OCI-LY1 (cell line): ENCODE measurements around the gene KRTAP3-3.

ENCODE experiments used
- H2AFZ ChIP-seq: fragments of 200-600 bp; sonication (generic), shearing (Covaris generic); 2 replicates; pipeline ENCODE4 v1.6.0; 2014; ENCODE audit warnings: antibody characterized with exemption, mild to moderate bottlenecking, low read length
- H3F3A ChIP-seq: fragments of 200-600 bp; sonication (generic), shearing (Covaris generic); 2 replicates; pipeline ENCODE4 v1.6.0; 2014; ENCODE audit warnings: mild to moderate bottlenecking, antibody characterized with exemption, low read length, moderate library complexity; ENCODE audit not compliant: insufficient read depth
- H3K27ac ChIP-seq: fragments of 200-600 bp; sonication (generic); 2 replicates; pipeline ENCODE4 v1.5.1; 2014; ENCODE audit warnings: low read length, mixed run types, mild to moderate bottlenecking, low read depth; ENCODE audit not compliant: poor library complexity, severe bottlenecking
- H3K27me3 ChIP-seq: fragments of 200-600 bp; sonication (generic); 2 replicates; pipeline ENCODE4 v1.6.0; 2014; ENCODE audit warnings: antibody characterized with exemption, mild to moderate bottlenecking, low read length, moderate library complexity; ENCODE audit not compliant: insufficient read depth
- H3K36me3 ChIP-seq: fragments of 200-600 bp; sonication (generic); 2 replicates; pipeline ENCODE4 v1.6.1; 2014; ENCODE audit warnings: mild to moderate bottlenecking, antibody characterized with exemption, low read length, moderate library complexity, mixed read lengths; ENCODE audit not compliant: insufficient read depth
- H3K4me1 ChIP-seq: fragments of 200-600 bp; sonication (generic); 2 replicates; pipeline ENCODE4 v1.5.1; 2014; ENCODE audit warnings: mild to moderate bottlenecking, low read length, moderate library complexity; ENCODE audit not compliant: insufficient read depth, severe bottlenecking
- H3K4me2 ChIP-seq: fragments of 200-600 bp; sonication (generic), shearing (Covaris generic); 2 replicates; pipeline ENCODE4 v1.6.1; 2014; ENCODE audit warnings: low read length
- H3K4me3 ChIP-seq: fragments of 200-600 bp; sonication (generic); 2 replicates; pipeline ENCODE4 v1.5.1; 2014; ENCODE audit warnings: low read length, low read depth, mild to moderate bottlenecking, mixed read lengths; ENCODE audit not compliant: poor library complexity, severe bottlenecking
- H3K79me2 ChIP-seq: fragments of 200-600 bp; shearing (Covaris generic); 2 replicates; pipeline ENCODE4 v1.6.1; 2016; ENCODE audit warnings: mixed run types, low read length, mixed read lengths; ENCODE audit not compliant: insufficient read depth
- H3K9ac ChIP-seq: fragments of 200-600 bp; sonication (generic), shearing (Covaris generic); 2 replicates; pipeline ENCODE4 v1.6.1; 2014; ENCODE audit warnings: mild to moderate bottlenecking, low read length, mixed read lengths
- H3K9me2 ChIP-seq: fragments of 200-600 bp; sonication (generic), shearing (Covaris generic); 2 replicates; pipeline ENCODE4 v1.6.1; 2014; ENCODE audit warnings: low read depth, mild to moderate bottlenecking, low read length, mixed read lengths
- H3K9me3 ChIP-seq: fragments of 200-600 bp; shearing (Covaris generic); 2 replicates; pipeline ENCODE4 v1.6.1; 2014; ENCODE audit warnings: low read length, mixed read lengths
- H4K20me1 ChIP-seq: fragments of 200-600 bp; sonication (generic), shearing (Covaris generic); 2 replicates; pipeline ENCODE4 v1.6.0; 2016; ENCODE audit warnings: mild to moderate bottlenecking, low read length; ENCODE audit not compliant: insufficient read depth
- EZH2 ChIP-seq: fragments of 200-600 bp; sonication (generic), shearing (Covaris generic); IDR thresholded peaks from 2 replicates; pipeline ENCODE4 v1.8.0; 2017; ENCODE audit warnings: borderline replicate concordance, mixed run types, mild to moderate bottlenecking, antibody characterized with exemption, low read length, moderate library complexity, mixed read lengths
- TF ChIP-seq, protein P1 (sequence below): fragments of 200-600 bp; sonication (generic), shearing (Covaris generic); IDR thresholded peaks from 2 replicates; pipeline ENCODE4 v1.5.1; 2017; ENCODE audit warnings: mild to moderate bottlenecking, antibody characterized with exemption, low read length, moderate library complexity, mixed read lengths

Gene KRTAP3-3

DNA sequence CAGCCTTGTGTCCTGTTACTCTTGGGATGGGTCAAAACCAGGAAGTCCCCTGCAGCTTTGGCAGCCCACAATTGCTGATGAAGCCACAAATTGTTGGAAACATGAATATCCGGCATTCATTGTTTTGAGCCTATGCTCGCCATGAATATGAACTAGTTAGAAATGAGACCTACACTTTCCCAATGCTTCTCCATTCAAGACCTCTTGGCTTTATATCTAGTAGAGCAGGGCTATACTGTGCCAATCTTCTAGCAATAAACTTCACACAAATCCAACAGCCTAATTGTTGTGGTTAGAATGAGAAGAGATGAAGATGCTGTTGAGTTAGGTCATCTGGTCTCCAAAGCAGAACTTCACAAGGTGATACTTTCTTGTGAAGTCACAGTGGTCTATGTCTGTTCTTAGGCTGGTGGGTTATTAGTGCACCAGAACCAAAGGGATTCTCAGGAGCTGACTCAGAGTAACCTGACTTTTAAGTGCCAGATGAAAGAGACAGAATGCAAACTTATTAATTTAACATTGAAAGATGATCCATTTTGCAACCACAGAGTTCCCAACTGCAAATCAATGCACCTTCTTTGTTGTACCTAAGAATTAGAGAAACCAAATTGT is 42.8 kb downstream of the KRTAP3-3 start:
- Histone ChIP-seq H3K27me3 (no peaks in the 10 kb centered on the region; the same call in 1 of the 2 replicates), H3F3A (no peaks in the 10 kb centered on the region), H3K4me1 (no peaks in the 10 kb centered on the region), H2AFZ (no peak overlapping the region), H3K36me3 (no peaks in the 10 kb centered on the region), H3K4me3 (no peak overlapping the region), H3K4me2 (no peak overlapping the region), H3K9me2 (no peaks in the 10 kb centered on the region), H3K9ac (no peak overlapping the region), H4K20me1 (no peaks in the 10 kb centered on the region), H3K79me2 (no peaks in the 10 kb centered on the region), H3K9me3 (no peaks in the 10 kb centered on the region), H3K27ac (no peak overlapping the region)
- TF ChIP-seq, protein P1, sequence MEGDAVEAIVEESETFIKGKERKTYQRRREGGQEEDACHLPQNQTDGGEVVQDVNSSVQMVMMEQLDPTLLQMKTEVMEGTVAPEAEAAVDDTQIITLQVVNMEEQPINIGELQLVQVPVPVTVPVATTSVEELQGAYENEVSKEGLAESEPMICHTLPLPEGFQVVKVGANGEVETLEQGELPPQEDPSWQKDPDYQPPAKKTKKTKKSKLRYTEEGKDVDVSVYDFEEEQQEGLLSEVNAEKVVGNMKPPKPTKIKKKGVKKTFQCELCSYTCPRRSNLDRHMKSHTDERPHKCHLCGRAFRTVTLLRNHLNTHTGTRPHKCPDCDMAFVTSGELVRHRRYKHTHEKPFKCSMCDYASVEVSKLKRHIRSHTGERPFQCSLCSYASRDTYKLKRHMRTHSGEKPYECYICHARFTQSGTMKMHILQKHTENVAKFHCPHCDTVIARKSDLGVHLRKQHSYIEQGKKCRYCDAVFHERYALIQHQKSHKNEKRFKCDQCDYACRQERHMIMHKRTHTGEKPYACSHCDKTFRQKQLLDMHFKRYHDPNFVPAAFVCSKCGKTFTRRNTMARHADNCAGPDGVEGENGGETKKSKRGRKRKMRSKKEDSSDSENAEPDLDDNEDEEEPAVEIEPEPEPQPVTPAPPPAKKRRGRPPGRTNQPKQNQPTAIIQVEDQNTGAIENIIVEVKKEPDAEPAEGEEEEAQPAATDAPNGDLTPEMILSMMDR: no peak
- TF ChIP-seq EZH2: no peak

DNA sequence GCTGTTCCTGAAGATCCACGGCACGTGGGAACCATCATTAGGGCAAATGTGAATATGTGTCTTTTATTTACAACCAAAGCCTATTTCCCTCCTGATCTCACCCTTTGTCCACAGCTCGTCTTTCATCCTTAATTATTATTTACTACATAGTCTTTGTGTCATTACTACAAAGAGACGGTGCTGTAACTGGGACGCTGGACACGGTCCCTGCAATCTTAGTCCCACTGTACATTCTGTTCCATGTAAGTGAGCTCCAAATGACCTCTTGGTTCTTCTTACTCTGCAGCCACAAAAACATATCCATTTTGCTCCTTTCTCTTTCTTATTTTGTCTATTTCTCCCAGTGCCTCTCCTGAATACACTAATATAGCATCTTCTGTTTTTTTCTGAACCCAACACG is 43.8 kb downstream of the KRTAP3-3 start:
- Histone ChIP-seq H3K4me3 (no peak overlapping the region), H3K4me2 (no peak overlapping the region), H2AFZ (no peak overlapping the region), H3K79me2 (no peaks in the 10 kb centered on the region), H3K9me3 (no peaks in the 10 kb centered on the region), H3K27ac (no peak overlapping the region), H3K9ac (no peak overlapping the region), H3K36me3 (no peaks in the 10 kb centered on the region), H3F3A (no peaks in the 10 kb centered on the region), H3K4me1 (no peaks in the 10 kb centered on the region), H3K9me2 (no peaks in the 10 kb centered on the region), H4K20me1 (no peaks in the 10 kb centered on the region), H3K27me3 (no peaks in the 10 kb centered on the region; the same call in 1 of the 2 replicates)
- TF ChIP-seq, protein P1: no peak
- TF ChIP-seq EZH2: no peak

DNA sequence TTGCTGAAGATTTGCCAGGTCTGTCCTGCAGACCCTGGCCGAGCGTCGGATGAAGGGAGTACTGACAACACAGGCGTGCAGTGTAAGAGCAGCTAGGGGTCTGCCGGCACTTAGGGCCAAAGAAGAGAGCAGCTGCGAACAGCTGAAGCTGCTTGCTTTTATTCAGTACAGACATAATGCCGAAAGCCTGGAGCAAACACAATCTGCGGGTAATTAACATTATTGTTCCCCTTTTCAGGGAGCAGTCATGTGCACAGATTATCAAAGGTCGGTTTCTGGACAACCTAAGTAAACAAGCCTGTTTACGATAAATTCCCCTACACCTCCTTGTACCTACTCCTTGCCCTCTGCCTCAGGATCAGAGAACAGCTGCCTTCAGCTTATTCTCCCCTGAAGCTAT is 44.5 kb downstream of the KRTAP3-3 start:
- Histone ChIP-seq H3K36me3 (no peaks in the 10 kb centered on the region), H3K9me2 (no peaks in the 10 kb centered on the region), H2AFZ (no peak overlapping the region), H3K27ac (no peak overlapping the region), H3F3A (no peaks in the 10 kb centered on the region), H3K4me2 (no peak overlapping the region), H3K9ac (no peak overlapping the region), H3K9me3 (no peaks in the 10 kb centered on the region), H3K79me2 (no peaks in the 10 kb centered on the region), H3K4me1 (no peaks in the 10 kb centered on the region), H3K4me3 (no peak overlapping the region), H3K27me3 (no peaks in the 10 kb centered on the region; the same call in 1 of the 2 replicates), H4K20me1 (no peaks in the 10 kb centered on the region)
- TF ChIP-seq EZH2: no peak
- TF ChIP-seq, protein P1: no peak
